ENCODE measurements around the gene MYO5C. TPM values are rescaled to one million over a fixed set of nuclear protein-coding genes. Genes with fewer than 3 reads are reported as not detected.

MYO5C gene
- total and polyA plus RNA-seq, 4 experiments from 2014 or later: 0.19 to 0.29 (median 0.29) TPM; not detected in 1

DNA sequence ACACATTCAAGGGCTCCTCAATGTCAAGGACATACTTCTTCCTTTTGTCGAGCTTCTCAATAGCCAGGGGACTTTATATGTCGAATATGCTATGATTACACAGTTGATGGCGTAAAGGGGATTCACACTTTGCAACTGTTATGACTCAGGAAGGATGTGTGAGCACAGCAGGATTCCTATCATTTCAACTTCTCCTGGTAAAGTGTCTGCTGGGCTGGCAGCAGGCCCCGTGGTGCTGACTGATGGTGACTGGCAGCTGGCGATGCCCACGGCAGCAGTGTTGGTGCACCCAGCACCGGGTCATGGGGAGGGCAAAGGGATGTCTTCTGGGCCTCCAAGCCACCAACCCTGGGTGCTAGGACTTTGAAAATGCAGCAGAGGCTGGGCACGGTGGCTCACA, 59.6 kb downstream of the MYO5C start:
- Histone ChIP-seq H3K9me3 (ENCODE audit: control insufficient read depth in 1 of 2, low read length in 2 of 2) (no peaks in the 10 kb centered on the region), H3K27ac (ENCODE audit: low read depth, low read length) (no peak overlapping the region), H3K27me3 (ENCODE audit: insufficient read depth, low read length) (no peaks in the 10 kb centered on the region), H3K4me1 (ENCODE audit: insufficient read depth, low read length) (peaks cover 41% of the 10 kb centered on the region), H3K36me3 (ENCODE audit: insufficient read depth, low read length) (no peaks in the 10 kb centered on the region), H3K4me3 (ENCODE audit: low read length in 2 of 2) (no peak overlapping the region)
- Mint-ChIP-seq H3K4me1 (peaks cover 15 to 44% (median 29%) of the 10 kb centered on the region in 4 donors), H3K27me3 (no peaks in the 10 kb centered on the region), H3K27ac (peak overlapping the region in 3 of 7 donors; percentile 39 to 87 (median 83)), H3K36me3 (no peaks in the 10 kb centered on the region), H3K4me3 (no peak overlapping the region), H3K9me3 (no peaks in the 10 kb centered on the region)
- DNase-seq: no peak
- intact Hi-C loops (cut with micrococcal nuclease): no loop called here
- CTCF ChIA-PET (ENCODE audit: partially characterized antibody): interaction anchor here (1.0 to 7.7 kb wide), 6 partner anchors 8 to 26 kb away, joined by 3 to 45 read pairs (median 5); no protein-coding TSS in a partner anchor
- POLR2A ChIA-PET (ENCODE audit: partially characterized antibody): interaction anchor here (1.1 to 4.5 kb wide), 5 partner anchors 10 to 58 kb away, joined by 3 to 34 read pairs (median 6); no protein-coding TSS in a partner anchor

DNA sequence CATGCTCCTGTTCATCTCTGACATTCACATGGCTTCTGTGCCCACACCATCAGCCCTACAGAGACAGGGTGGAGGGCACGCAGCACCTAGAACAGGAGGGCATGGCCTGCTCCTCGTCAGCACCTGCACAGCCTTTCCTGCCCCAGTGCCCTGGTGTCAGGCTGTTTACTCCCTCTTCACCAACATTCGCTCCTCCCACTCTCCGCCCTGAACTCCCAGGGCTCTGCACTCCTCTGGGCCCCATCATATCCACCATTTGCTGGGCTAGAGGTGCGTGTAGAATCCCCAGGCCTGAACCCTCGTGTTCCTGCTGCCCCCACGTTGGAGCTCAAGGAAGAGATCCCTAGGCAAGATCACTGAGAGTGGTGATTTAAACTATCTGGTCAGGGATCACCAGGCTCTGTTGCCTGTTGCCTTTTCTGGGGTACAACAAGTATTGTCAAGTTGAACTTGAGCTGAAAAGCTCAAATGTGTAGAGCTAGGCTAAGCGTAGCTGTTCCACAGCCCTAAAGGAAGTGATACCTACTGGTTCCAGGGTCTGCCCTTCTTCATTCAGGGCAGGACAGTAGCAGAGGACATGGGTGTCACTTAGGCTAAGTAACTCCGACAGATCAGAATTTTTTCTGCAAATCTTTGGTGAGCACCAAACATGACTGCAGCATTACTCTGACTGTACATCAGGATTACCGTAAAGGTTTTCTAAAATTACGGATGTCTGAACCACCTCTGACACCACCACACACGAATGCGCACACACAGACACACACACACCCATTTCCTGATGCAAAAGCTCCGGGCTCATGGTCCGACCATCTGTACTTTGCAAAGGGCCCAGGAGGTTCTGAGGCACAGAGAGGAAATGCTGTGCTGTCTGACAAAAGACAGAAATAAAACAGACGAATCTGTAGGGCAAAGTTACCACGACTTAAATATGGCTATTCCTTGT, 60.7 kb downstream of the MYO5C start:
- H3K4me1 ChIP-seq (ENCODE audit: insufficient read depth, low read length): peaks cover 39% of the 10 kb centered on the region
- no peaks in the 10 kb centered on the region for H3K9me3 ChIP-seq (ENCODE audit: control insufficient read depth in 1 of 2, low read length in 2 of 2)
- H3K27ac ChIP-seq (ENCODE audit: low read depth, low read length): peak overlapping the region; percentile 34
- H3K4me3 ChIP-seq (ENCODE audit: low read length in 2 of 2): no peak overlapping the region
- peak in 2 of 5 donors; percentile 16 to 28 for DNase-seq
- H3K27me3 ChIP-seq (ENCODE audit: insufficient read depth, low read length): no peaks in the 10 kb centered on the region
- Mint-ChIP-seq H3K27ac (peak overlapping the region; percentile 52 to 95 (median 87)), H3K36me3 (no peaks in the 10 kb centered on the region), H3K27me3 (no peaks in the 10 kb centered on the region), H3K9me3 (no peaks in the 10 kb centered on the region), H3K4me3 (peak overlapping the region in 7 of 8 donors; percentile 12 to 70 (median 47)), H3K4me1 (peaks cover 13 to 40% (median 28%) of the 10 kb centered on the region in 4 donors)
- POLR2A ChIA-PET (ENCODE audit: partially characterized antibody): interaction anchor here (1.0 to 4.5 kb wide), 7 partner anchors 9 to 57 kb away, joined by 3 to 34 read pairs (median 4); no protein-coding TSS in a partner anchor
- CTCF ChIA-PET (ENCODE audit: partially characterized antibody): interaction anchor here (1.2 to 7.7 kb wide), 4 partner anchors 7 to 27 kb away, joined by 5 to 45 read pairs (median 6); no protein-coding TSS in a partner anchor
- no peaks in the 10 kb centered on the region for H3K36me3 ChIP-seq (ENCODE audit: insufficient read depth, low read length)
- intact Hi-C loops (cut with micrococcal nuclease): no loop called here

DNA sequence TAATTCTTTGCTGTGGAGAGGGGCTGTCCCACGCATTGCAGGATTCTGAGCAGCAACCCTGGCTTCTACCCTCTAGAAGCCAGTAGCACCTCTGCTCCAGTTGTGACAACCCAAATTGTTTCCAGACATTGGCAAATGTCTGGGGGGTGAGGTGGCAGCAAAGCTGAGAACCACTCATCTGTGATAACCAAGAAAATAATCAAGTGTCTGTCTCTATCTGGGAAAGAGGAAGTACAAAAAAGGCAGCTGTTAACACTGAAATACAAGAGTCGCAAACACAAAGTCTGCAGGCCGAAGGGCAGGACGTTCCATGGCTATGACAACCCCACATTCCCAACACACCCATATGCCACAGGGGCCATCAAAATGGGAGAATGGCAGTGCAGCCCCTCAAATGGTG, 62.2 kb downstream of the MYO5C start:
- CTCF ChIA-PET (ENCODE audit: partially characterized antibody): interaction anchor here (1.0 kb wide), 1 partner anchor 25 kb away, joined by 3 read pairs; no protein-coding TSS in a partner anchor
- Histone ChIP-seq H3K4me3 (ENCODE audit: low read length in 2 of 2) (no peak overlapping the region), H3K36me3 (ENCODE audit: insufficient read depth, low read length) (no peaks in the 10 kb centered on the region), H3K9me3 (ENCODE audit: control insufficient read depth in 1 of 2, low read length in 2 of 2) (no peaks in the 10 kb centered on the region), H3K4me1 (ENCODE audit: insufficient read depth, low read length) (peaks cover 39% of the 10 kb centered on the region), H3K27ac (ENCODE audit: low read depth, low read length) (no peak overlapping the region), H3K27me3 (ENCODE audit: insufficient read depth, low read length) (no peaks in the 10 kb centered on the region)
- intact Hi-C loops (cut with micrococcal nuclease): no loop called here
- H3K4me3 Mint-ChIP-seq: peak overlapping the region in 2 of 8 donors; percentile 7 to 23
- no peaks in the 10 kb centered on the region for H3K9me3 Mint-ChIP-seq
- no peaks in the 10 kb centered on the region for H3K36me3 Mint-ChIP-seq
- POLR2A ChIA-PET (ENCODE audit: partially characterized antibody): interaction anchor here (0.6 to 4.5 kb wide), 4 partner anchors 12 to 262 kb away, joined by 3 to 34 read pairs (median 9); partner anchors contain the start of gene LEO1
- peaks cover 13 to 40% (median 28%) of the 10 kb centered on the region in 4 donors for H3K4me1 Mint-ChIP-seq
- no peak for DNase-seq
- no peaks in the 10 kb centered on the region for H3K27me3 Mint-ChIP-seq
- peak overlapping the region; percentile 20 to 82 (median 72) for H3K27ac Mint-ChIP-seq

DNA sequence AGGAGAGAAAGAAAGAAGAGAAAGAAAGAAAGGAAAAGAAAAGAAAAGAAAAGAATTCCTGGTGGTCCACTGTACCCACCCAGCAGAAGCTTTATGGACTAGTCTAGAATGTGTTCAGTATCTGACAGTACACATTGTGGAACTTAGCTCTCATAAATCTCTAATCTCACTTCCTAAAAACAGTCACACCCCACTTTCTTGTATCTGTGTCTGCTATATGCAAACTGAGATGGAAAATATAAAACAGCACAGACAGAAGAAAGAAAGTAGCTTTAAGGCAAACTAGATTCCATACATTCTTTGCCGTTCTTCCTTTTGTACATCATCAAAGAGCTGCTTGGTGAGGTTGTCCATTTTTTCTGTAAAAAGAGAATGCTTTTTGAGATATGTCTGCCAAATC, 63.3 kb downstream of the MYO5C start:
- H3K4me1 ChIP-seq (ENCODE audit: insufficient read depth, low read length): peaks cover 39% of the 10 kb centered on the region
- H3K9me3 Mint-ChIP-seq: no peaks in the 10 kb centered on the region
- H3K27me3 Mint-ChIP-seq: no peaks in the 10 kb centered on the region
- H3K4me3 ChIP-seq (ENCODE audit: low read length in 2 of 2): no peak overlapping the region
- H3K4me3 Mint-ChIP-seq: no peak overlapping the region
- H3K36me3 ChIP-seq (ENCODE audit: insufficient read depth, low read length): no peaks in the 10 kb centered on the region
- H3K9me3 ChIP-seq (ENCODE audit: control insufficient read depth in 1 of 2, low read length in 2 of 2): no peaks in the 10 kb centered on the region
- CTCF ChIA-PET (ENCODE audit: partially characterized antibody): interaction anchor here (0.9 to 1.2 kb wide), 3 partner anchors 15 to 24 kb away, joined by 3 to 4 read pairs (median 3); no protein-coding TSS in a partner anchor
- no peak overlapping the region for H3K27ac ChIP-seq (ENCODE audit: low read depth, low read length)
- peak overlapping the region in 5 of 7 donors; percentile 14 to 56 (median 46) for H3K27ac Mint-ChIP-seq
- intact Hi-C loops (cut with micrococcal nuclease): no loop called here
- no peak for DNase-seq
- H3K36me3 Mint-ChIP-seq: no peaks in the 10 kb centered on the region
- POLR2A ChIA-PET (ENCODE audit: partially characterized antibody): interaction anchor here (0.6 to 4.5 kb wide), 2 partner anchors 52 to 330 kb away, joined by 3 to 34 read pairs; no protein-coding TSS in a partner anchor
- H3K4me1 Mint-ChIP-seq: peaks cover 16 to 40% (median 31%) of the 10 kb centered on the region in 4 donors
- no peaks in the 10 kb centered on the region for H3K27me3 ChIP-seq (ENCODE audit: insufficient read depth, low read length)

DNA sequence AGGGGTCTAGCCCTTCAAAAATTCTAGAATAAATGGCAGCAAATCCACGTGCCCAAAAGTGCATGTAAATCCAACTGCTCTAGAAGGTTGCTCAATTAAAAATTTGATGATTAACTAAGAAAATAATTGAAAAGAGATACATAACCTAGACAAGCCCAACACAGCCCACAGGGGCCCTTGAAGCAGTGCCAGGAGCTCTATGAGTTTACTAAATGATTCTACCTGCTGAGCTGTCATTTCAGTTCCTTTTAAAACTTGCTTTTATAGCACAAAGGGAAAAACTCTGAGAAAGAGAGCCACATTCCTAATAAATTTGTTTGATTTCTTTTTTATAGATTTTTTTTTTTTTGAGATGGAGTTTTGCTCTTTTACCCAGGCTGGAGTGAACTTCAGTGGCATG, 65.5 kb downstream of the MYO5C start:
- Histone ChIP-seq H3K27ac (ENCODE audit: low read depth, low read length) (no peak overlapping the region), H3K36me3 (ENCODE audit: insufficient read depth, low read length) (no peaks in the 10 kb centered on the region), H3K4me1 (ENCODE audit: insufficient read depth, low read length) (peaks cover 28% of the 10 kb centered on the region), H3K9me3 (ENCODE audit: control insufficient read depth in 1 of 2, low read length in 2 of 2) (no peaks in the 10 kb centered on the region), H3K4me3 (ENCODE audit: low read length in 2 of 2) (no peak overlapping the region), H3K27me3 (ENCODE audit: insufficient read depth, low read length) (no peaks in the 10 kb centered on the region)
- CTCF ChIA-PET (ENCODE audit: partially characterized antibody): interaction anchor here (0.6 to 6.3 kb wide), 6 partner anchors 8 to 54 kb away, joined by 3 to 50 read pairs (median 12); no protein-coding TSS in a partner anchor
- Mint-ChIP-seq H3K4me1 (peaks cover 12 to 30% (median 25%) of the 10 kb centered on the region in 4 donors), H3K4me3 (no peak overlapping the region), H3K36me3 (no peaks in the 10 kb centered on the region), H3K9me3 (no peaks in the 10 kb centered on the region), H3K27me3 (no peaks in the 10 kb centered on the region), H3K27ac (no peak overlapping the region)
- intact Hi-C loops (cut with micrococcal nuclease): no loop called here
- no peak for DNase-seq
- POLR2A ChIA-PET (ENCODE audit: partially characterized antibody): no interaction called here

DNA sequence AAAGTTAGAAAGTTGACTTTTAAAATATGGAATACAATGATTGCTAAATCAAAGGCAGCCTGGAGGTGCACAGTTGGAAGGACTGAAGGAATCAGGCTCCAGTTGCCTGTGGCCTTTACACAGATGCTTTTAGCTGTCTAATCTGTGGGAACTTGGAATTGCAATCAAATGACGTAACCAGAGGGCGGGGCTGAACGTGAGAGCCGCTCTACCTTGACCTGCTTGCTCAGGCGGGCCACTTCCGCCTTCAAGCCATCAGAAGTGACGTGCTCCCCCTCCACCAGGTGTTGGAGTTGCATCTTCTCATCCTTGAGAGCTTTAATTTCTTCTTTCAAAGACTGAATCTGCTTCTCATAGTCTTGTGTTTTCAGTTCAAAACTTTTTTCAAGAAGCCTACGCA, 66.7 kb downstream of the MYO5C start:
- DNase-seq: no peak
- no peaks in the 10 kb centered on the region for H3K27me3 Mint-ChIP-seq
- no peaks in the 10 kb centered on the region for H3K27me3 ChIP-seq (ENCODE audit: insufficient read depth, low read length)
- H3K36me3 ChIP-seq (ENCODE audit: insufficient read depth, low read length): no peaks in the 10 kb centered on the region
- no peak overlapping the region for H3K27ac ChIP-seq (ENCODE audit: low read depth, low read length)
- ChIA-PET POLR2A (ENCODE audit: partially characterized antibody) (interaction anchor here (2.0 kb wide), 1 partner anchor 12 kb away, joined by 7 read pairs; no protein-coding TSS in a partner anchor), CTCF (ENCODE audit: partially characterized antibody) (interaction anchor here (1.0 to 6.3 kb wide), 14 partner anchors 9 to 248 kb away, joined by 3 to 50 read pairs (median 12); no protein-coding TSS in a partner anchor)
- H3K4me3 Mint-ChIP-seq: no peak overlapping the region
- no peaks in the 10 kb centered on the region for H3K9me3 Mint-ChIP-seq
- no peaks in the 10 kb centered on the region for H3K36me3 Mint-ChIP-seq
- H3K4me1 Mint-ChIP-seq: peaks cover 5 to 18% (median 16%) of the 10 kb centered on the region in 4 donors
- no peak overlapping the region for H3K27ac Mint-ChIP-seq
- H3K4me3 ChIP-seq (ENCODE audit: low read length in 2 of 2): no peak overlapping the region
- H3K9me3 ChIP-seq (ENCODE audit: control insufficient read depth in 1 of 2, low read length in 2 of 2): no peaks in the 10 kb centered on the region
- intact Hi-C loops (cut with micrococcal nuclease): loop anchor here (5.0 kb wide), 1 partner anchor 87 kb away; no protein-coding TSS in a partner anchor
- H3K4me1 ChIP-seq (ENCODE audit: insufficient read depth, low read length): peaks cover 16% of the 10 kb centered on the region
